HepG2 (cell line): Measurements from ENCODE around the gene PLK2. TPM values are rescaled to one million over a fixed set of nuclear protein-coding genes. Genes with fewer than 3 reads are reported as not detected.

ENCODE experiments used
- ARID4A ChIP-seq: sonication (generic); formaldehyde crosslinking; IDR thresholded peaks from 2 replicates; pipeline ENCODE4 v1.5.0; 2020; ENCODE audit warnings: mild to moderate bottlenecking, missing genetic modification reagents, borderline replicate concordance
- ARNT ChIP-seq: fragments of 450-650 bp; IDR thresholded peaks from 2 replicates; pipeline ENCODE4 v1.6.1; 2017
- CEBPZ ChIP-seq: IDR thresholded peaks from 2 replicates; pipeline ENCODE4 v1.6.1; 2012; ENCODE audit warnings: low read length, improper control_type of control experiment
- ELF1 ChIP-seq: sonication (generic); formaldehyde crosslinking; IDR thresholded peaks from 2 replicates; pipeline ENCODE4 v1.4.0; 2020; ENCODE audit warnings: missing genetic modification reagents
- FOSL1 ChIP-seq: sonication (generic); formaldehyde crosslinking; IDR thresholded peaks from 2 replicates; pipeline ENCODE4 v1.9.0; 2021; ENCODE audit warnings: missing genetic modification reagents, borderline replicate concordance
- HNF4G ChIP-seq, 2 experiments: sonication (generic) in 1 of 2; formaldehyde crosslinking in 1 of 2; IDR thresholded peaks; 2 replicates each; pipeline versions ENCODE4 v1.4.0 to v1.6.1; 2011 to 2020; ENCODE audit warnings: borderline replicate concordance in 2 of 2, low read depth in 2 of 2, mild to moderate bottlenecking in 2 of 2, low read length in 1 of 2, missing genetic modification reagents in 1 of 2, moderate library complexity in 1 of 2
- KLF15 ChIP-seq: sonication (generic); formaldehyde crosslinking; IDR thresholded peaks from 2 replicates; pipeline ENCODE4 v1.8.1; 2023; ENCODE audit warnings: borderline replicate concordance, mild to moderate bottlenecking, inconsistent platforms, missing genetic modification reagents, mixed read lengths
- NR2F6 ChIP-seq, 2 experiments: IDR thresholded peaks; 2 replicates each; pipeline ENCODE4 v1.6.1; 2016; ENCODE audit warnings: antibody characterized with exemption in 1 of 2, mild to moderate bottlenecking in 1 of 2
- RBAK ChIP-seq: sonication (generic); formaldehyde crosslinking; IDR thresholded peaks from 2 replicates; pipeline ENCODE4 v1.5.1; 2020; ENCODE audit warnings: mild to moderate bottlenecking, missing genetic modification reagents
- SAP130 ChIP-seq: IDR thresholded peaks from 2 replicates; pipeline ENCODE4 v1.6.1; 2016; ENCODE audit warnings: low read depth
- SNRNP70 ChIP-seq: fragments of 200-400 bp; formaldehyde crosslinking; IDR thresholded peaks from 2 replicates; pipeline ENCODE4 v1.6.1; 2017; ENCODE audit warnings: mild to moderate bottlenecking, low read depth, low read length, moderate library complexity
- ZBTB20 ChIP-seq: sonication (generic); formaldehyde crosslinking; IDR thresholded peaks from 2 replicates; pipeline ENCODE4 v1.8.1; 2023; ENCODE audit warnings: missing genetic modification reagents, low read depth, mild to moderate bottlenecking, borderline replicate concordance
- polyA plus RNA-seq, 8 experiments: library from polyadenylated mRNA; depleted of rRNA in 3 of 8; stranded (reverse) in 7 of 8; unstranded in 1 of 8; fragments of >200 nt; fragmentation: Illumina TruSeq in 4 of 8; extraction: Trizol in 4 of 8; gene quantifications; 2 replicates each; pipeline versions ENCODE4 v1.2.1 to v1.2.3, GENCODE V29; 2011 to 2016; ENCODE audit warnings: low read depth in 4 of 8, missing spikeins in 1 of 8, mixed read lengths in 1 of 8; ENCODE audit not compliant: insufficient read depth in 1 of 8
- total RNA-seq, 5 experiments: library from RNA; depleted of rRNA; stranded (reverse); fragments of >200 nt; fragmentation: Illumina TruSeq; extraction: Trizol; gene quantifications; 2 replicates each; pipeline ENCODE4 v1.2.3, GENCODE V29; 2016; ENCODE audit warnings: low read depth in 1 of 5
- TF ChIP-seq, protein P1 (sequence below): sonication (generic); formaldehyde crosslinking; IDR thresholded peaks from 2 replicates; pipeline ENCODE4 v1.5.0; 2020; ENCODE audit warnings: mild to moderate bottlenecking, missing genetic modification reagents
- TF ChIP-seq, protein P2 (sequence below): sonication (generic); formaldehyde crosslinking; conservative IDR thresholded peaks from 2 replicates; pipeline ENCODE4 v1.4.0; 2020; ENCODE audit warnings: mild to moderate bottlenecking, missing genetic modification reagents, moderate library complexity
- TF ChIP-seq, protein P3 (sequence below): sonication (generic); formaldehyde crosslinking; IDR thresholded peaks from 2 replicates; pipeline ENCODE4 v1.4.0; 2020; ENCODE audit warnings: mild to moderate bottlenecking, missing genetic modification reagents

Gene PLK2
- total and polyA plus RNA-seq, 2 of the 13 experiments (the other 11 are each of a cell fraction or from before 2014, with no cell fraction given), result 9.6 to 29.6 TPM

DNA sequence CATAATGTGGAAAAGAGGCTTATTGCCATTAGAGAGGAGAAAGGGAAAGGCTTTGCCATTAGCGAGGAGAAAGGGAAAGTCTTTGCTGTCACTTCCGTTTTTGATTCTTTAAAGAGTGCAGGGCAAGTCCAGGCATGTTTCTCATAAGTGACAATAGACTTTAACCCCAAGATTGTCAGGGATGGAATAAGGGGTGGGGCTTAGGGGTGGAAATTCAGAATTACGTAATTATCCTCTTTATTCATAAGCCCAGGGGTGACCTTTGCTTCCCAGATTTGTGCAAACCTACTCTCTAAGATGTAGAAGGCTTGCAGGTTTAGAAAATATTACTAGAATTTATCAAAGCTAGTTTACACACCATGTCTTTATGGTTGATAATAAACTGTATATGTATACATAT lies 2.3 kb upstream of the PLK2 start (continued):
- TF ChIP-seq, protein P1, sequence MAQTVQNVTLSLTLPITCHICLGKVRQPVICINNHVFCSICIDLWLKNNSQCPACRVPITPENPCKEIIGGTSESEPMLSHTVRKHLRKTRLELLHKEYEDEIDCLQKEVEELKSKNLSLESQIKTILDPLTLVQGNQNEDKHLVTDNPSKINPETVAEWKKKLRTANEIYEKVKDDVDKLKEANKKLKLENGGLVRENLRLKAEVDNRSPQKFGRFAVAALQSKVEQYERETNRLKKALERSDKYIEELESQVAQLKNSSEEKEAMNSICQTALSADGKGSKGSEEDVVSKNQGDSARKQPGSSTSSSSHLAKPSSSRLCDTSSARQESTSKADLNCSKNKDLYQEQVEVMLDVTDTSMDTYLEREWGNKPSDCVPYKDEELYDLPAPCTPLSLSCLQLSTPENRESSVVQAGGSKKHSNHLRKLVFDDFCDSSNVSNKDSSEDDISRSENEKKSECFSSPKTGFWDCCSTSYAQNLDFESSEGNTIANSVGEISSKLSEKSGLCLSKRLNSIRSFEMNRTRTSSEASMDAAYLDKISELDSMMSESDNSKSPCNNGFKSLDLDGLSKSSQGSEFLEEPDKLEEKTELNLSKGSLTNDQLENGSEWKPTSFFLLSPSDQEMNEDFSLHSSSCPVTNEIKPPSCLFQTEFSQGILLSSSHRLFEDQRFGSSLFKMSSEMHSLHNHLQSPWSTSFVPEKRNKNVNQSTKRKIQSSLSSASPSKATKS (CRISPR knock-in tag), result no peak
- TF ChIP-seq ARNT, result no peak
- TF ChIP-seq, protein P2, sequence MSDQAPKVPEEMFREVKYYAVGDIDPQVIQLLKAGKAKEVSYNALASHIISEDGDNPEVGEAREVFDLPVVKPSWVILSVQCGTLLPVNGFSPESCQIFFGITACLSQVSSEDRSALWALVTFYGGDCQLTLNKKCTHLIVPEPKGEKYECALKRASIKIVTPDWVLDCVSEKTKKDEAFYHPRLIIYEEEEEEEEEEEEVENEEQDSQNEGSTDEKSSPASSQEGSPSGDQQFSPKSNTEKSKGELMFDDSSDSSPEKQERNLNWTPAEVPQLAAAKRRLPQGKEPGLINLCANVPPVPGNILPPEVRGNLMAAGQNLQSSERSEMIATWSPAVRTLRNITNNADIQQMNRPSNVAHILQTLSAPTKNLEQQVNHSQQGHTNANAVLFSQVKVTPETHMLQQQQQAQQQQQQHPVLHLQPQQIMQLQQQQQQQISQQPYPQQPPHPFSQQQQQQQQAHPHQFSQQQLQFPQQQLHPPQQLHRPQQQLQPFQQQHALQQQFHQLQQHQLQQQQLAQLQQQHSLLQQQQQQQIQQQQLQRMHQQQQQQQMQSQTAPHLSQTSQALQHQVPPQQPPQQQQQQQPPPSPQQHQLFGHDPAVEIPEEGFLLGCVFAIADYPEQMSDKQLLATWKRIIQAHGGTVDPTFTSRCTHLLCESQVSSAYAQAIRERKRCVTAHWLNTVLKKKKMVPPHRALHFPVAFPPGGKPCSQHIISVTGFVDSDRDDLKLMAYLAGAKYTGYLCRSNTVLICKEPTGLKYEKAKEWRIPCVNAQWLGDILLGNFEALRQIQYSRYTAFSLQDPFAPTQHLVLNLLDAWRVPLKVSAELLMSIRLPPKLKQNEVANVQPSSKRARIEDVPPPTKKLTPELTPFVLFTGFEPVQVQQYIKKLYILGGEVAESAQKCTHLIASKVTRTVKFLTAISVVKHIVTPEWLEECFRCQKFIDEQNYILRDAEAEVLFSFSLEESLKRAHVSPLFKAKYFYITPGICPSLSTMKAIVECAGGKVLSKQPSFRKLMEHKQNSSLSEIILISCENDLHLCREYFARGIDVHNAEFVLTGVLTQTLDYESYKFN (CRISPR knock-in tag), result peak; percentile 67
- TF ChIP-seq FOSL1 (CRISPR knock-in tag), result no peak
- peak; percentile 52; the same call in 1 of the 2 replicates for TF ChIP-seq NR2F6 (IDR thresholded peaks at IDR 0.05)
- TF ChIP-seq NR2F6 (CRISPR knock-in tag; IDR thresholded peaks at IDR 0.05), result peak; percentile 26; the same call in 1 of the 2 replicates
- no peak for TF ChIP-seq RBAK (CRISPR knock-in tag)
- TF ChIP-seq ZBTB20 (CRISPR knock-in tag), result no peak
- no peak for TF ChIP-seq KLF15 (CRISPR knock-in tag)
- no peak for TF ChIP-seq SNRNP70
- peak; percentile 80 for TF ChIP-seq HNF4G (IDR thresholded peaks at IDR 0.05; ENCODE audit: borderline replicate concordance, low read depth, low read length)
- TF ChIP-seq HNF4G (CRISPR knock-in tag; IDR thresholded peaks at IDR 0.05; ENCODE audit: borderline replicate concordance, low read depth), result no peak
- TF ChIP-seq SAP130, result peak; percentile 24; the same call in 1 of the 2 replicates
- TF ChIP-seq ELF1 (CRISPR knock-in tag), result peak; percentile 29; the same call in 1 of the 2 replicates
- TF ChIP-seq ARID4A (CRISPR knock-in tag), result no peak
- no peak for TF ChIP-seq CEBPZ
- TF ChIP-seq, protein P3, sequence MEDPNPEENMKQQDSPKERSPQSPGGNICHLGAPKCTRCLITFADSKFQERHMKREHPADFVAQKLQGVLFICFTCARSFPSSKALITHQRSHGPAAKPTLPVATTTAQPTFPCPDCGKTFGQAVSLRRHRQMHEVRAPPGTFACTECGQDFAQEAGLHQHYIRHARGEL (CRISPR knock-in tag), result no peak
